Prostate gland (tissue), 2 donors: ENCODE results near the gene AKT3. TPM values are rescaled to one million over a fixed set of nuclear protein-coding genes. Genes with fewer than 3 reads are reported as not detected.

Experiments
- DNase-seq: peaks from one replicate; pipeline ENCODE4 v3.0.0-alpha.2; 2019; ENCODE audit warnings: low spot score
- H3K27ac ChIP-seq, 2 donors: fragments of 200-600 bp; sonication (generic); 2 replicates each; pipeline ENCODE4 v1.5.1; 2017 to 2019
- H3K27me3 ChIP-seq: fragments of 200-600 bp; sonication (generic); replicated peaks from 2 replicates; pipeline ENCODE4 v1.5.1; 2019; ENCODE audit not compliant: insufficient read depth
- H3K36me3 ChIP-seq, 2 donors: fragments of 200-600 bp; sonication (generic); 1 replicate in 1 of 2; 2 replicates in 1 of 2; pipeline versions ENCODE4 v1.5.1 to v1.8.1; 2017 to 2019
- H3K4me1 ChIP-seq: fragments of 200-600 bp; sonication (generic); replicated peaks from 2 replicates; pipeline ENCODE4 v1.5.1; 2019
- H3K4me3 ChIP-seq, 2 donors: fragments of 200-600 bp; sonication (generic); 2 replicates each; pipeline ENCODE4 v1.5.1; 2017 to 2019
- H3K9me3 ChIP-seq: fragments of 200-600 bp; sonication (generic); 2 replicates; pipeline ENCODE4 v1.5.1; 2017
- POLR2A ChIP-seq: fragments of 450-650 bp; IDR thresholded peaks from one replicate; pipeline ENCODE4 v1.6.1; 2016; ENCODE audit warnings: antibody characterized with exemption, mild to moderate bottlenecking
- POLR2AphosphoS5 ChIP-seq: sonication (generic); formaldehyde crosslinking; IDR thresholded peaks from one replicate; pipeline ENCODE4 v1.6.1; 2017; ENCODE audit warnings: antibody characterized with exemption
- WGBS: methylation state at CpG from one replicate; pipeline ENCODE4 v1.1.5; 2018; 5-methylcytosine and 5-hydroxymethylcytosine counted together
- intact Hi-C: fragments of 100-400 bp; cut with DNase I; formaldehyde crosslinking; loops from one replicate; pipeline ENCODE4 v1.14.2; 2022
- total RNA-seq, 2 donors: library from RNA; depleted of rRNA; stranded (reverse); fragments of >200 nt; gene quantifications; one replicate each; pipeline ENCODE4 v1.1.0, GENCODE V29; 2016
- TF ChIP-seq, protein P1 (sequence below), 4 experiments: fragments of 200-600 bp in 2 of 4; fragments of 450-650 bp in 2 of 4; sonication (generic) in 2 of 4; IDR thresholded peaks; 1 replicate in 3 of 4; 2 replicates in 1 of 4; pipeline ENCODE4 v1.5.1; 2016 to 2019; ENCODE audit warnings: antibody characterized with exemption in 4 of 4, mild to moderate bottlenecking in 2 of 4, moderate library complexity in 2 of 4

The AKT3 gene
- total RNA-seq, 2 donors from 2014 or later, result 40.7 to 62.7 TPM

DNA sequence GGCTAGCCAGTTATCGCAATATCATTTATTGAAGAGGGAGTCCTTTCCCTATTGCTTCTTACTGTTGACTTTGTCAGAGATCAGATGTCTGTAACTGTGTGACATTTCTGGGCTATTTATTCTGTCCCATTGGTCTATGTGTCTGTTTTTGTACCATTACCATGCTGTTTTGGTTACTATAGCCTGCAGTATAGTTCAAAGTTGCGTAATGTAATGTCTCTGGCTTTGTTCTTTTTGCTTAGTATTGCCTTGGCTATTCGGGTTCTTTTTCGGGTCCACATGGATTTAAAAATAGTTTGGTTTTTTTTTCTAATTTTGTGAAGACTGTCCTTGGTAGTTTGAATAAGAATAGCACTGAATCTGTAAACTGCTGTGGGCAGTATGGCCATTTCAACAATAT is 320.5 kb downstream of the AKT3 start:
- Histone ChIP-seq H3K4me1 (no peaks in the 10 kb centered on the region), H3K27me3 (no peaks in the 10 kb centered on the region), H3K27ac (no peak overlapping the region), H3K9me3 (no peaks in the 10 kb centered on the region), H3K36me3 (no peaks in the 10 kb centered on the region), H3K4me3 (no peak overlapping the region)
- TF ChIP-seq POLR2AphosphoS5 (no peak), POLR2A (no peak)
- TF ChIP-seq, protein P1, sequence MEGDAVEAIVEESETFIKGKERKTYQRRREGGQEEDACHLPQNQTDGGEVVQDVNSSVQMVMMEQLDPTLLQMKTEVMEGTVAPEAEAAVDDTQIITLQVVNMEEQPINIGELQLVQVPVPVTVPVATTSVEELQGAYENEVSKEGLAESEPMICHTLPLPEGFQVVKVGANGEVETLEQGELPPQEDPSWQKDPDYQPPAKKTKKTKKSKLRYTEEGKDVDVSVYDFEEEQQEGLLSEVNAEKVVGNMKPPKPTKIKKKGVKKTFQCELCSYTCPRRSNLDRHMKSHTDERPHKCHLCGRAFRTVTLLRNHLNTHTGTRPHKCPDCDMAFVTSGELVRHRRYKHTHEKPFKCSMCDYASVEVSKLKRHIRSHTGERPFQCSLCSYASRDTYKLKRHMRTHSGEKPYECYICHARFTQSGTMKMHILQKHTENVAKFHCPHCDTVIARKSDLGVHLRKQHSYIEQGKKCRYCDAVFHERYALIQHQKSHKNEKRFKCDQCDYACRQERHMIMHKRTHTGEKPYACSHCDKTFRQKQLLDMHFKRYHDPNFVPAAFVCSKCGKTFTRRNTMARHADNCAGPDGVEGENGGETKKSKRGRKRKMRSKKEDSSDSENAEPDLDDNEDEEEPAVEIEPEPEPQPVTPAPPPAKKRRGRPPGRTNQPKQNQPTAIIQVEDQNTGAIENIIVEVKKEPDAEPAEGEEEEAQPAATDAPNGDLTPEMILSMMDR (IDR thresholded peaks at IDR 0.05), result no peak
- DNase-seq, result no peak
- WGBS, result 98% methylated on average over 4 of the region's 4 CpGs
- intact Hi-C loops, result no loop called here

DNA sequence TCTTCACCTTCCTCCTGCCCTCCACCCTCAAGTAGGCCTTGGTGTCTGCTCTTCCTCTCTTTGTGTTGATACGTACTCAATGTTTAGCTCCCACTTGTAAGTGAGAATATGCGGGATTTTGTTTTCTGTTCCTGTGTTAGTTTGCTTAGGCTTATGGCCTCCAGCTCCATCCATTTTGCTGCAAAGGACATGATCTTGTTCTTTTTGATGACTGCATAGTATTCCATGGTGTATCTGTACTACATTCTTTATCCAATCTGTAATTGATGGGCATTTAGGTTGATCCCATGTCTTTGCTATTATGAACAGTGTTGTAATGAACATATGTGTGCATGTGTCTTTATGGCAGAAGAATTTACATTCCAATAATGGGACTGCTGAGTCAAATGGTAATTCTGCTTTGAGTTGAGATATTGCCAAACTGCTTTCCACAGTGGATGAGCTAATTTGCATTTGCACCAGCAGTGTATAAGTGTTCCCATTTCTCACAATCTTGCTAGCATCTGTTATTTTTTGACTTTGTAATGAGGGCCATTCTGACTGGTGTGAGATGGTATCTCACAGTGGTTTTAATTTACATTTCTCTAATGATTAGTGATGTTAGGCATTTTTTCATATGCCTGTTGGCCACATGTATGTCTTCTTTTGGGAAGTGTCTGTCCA is 321.5 kb downstream of the AKT3 start:
- TF ChIP-seq, protein P1 (IDR thresholded peaks at IDR 0.05), result no peak
- TF ChIP-seq POLR2AphosphoS5, result no peak
- no peak for TF ChIP-seq POLR2A
- Histone ChIP-seq H3K4me3 (no peak overlapping the region), H3K27me3 (no peaks in the 10 kb centered on the region), H3K36me3 (no peaks in the 10 kb centered on the region), H3K9me3 (no peaks in the 10 kb centered on the region), H3K27ac (no peak overlapping the region), H3K4me1 (no peaks in the 10 kb centered on the region)
- intact Hi-C loops, result no loop called here
- WGBS, result 100% methylated on average over 2 of the region's 2 CpGs
- no peak for DNase-seq

DNA sequence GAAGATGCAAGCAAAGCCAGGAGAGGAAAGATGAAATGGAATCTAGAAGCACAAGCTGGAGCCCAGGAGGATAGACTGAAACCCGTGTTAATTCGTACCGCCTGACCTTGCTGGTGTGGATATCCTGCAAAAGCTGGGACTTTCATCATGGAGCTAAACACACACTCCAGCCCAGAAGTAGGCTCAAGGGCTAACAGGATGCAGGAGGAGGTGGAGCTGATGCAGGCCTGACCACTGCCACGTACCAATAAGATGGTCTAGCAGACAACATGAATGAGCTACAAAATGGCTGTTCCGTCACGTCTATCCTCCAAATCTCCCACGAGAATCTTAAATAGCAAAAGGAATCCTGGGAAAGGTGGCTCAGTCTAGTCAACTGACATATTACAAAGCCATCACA is 323.9 kb downstream of the AKT3 start:
- 95% methylated on average over 7 of the region's 7 CpGs for WGBS

DNA sequence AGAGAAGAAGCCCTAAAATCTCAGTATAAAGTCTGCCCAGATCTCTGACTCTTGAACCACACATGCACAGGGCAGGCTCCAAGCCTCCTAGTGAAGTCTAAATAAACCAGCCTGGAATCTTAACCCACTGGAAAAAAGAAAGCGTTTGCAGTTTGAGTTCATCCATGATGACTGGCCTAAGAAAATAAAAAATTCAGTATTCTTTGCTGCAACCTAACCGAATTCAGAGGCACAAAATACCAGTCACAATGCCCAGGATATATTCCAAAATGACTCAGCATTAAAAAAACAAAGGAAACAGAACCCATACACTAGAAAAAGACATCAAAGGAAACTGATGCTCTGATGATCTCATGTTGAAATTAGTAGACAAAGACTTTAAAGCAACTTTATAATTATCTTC is 325.0 kb downstream of the AKT3 start:
- no peak overlapping the region for H3K27ac ChIP-seq
- DNase-seq, result no peak
- 32% methylated on average over 2 of the region's 2 CpGs for WGBS
- H3K9me3 ChIP-seq, result no peaks in the 10 kb centered on the region
- no peaks in the 10 kb centered on the region for H3K4me1 ChIP-seq
- H3K4me3 ChIP-seq, result no peak overlapping the region
- no peaks in the 10 kb centered on the region for H3K36me3 ChIP-seq
- TF ChIP-seq POLR2AphosphoS5, result no peak
- TF ChIP-seq, protein P1 (IDR thresholded peaks at IDR 0.05), result no peak
- H3K27me3 ChIP-seq, result no peaks in the 10 kb centered on the region
- intact Hi-C loops, result no loop called here

More for the DNA sequence above, 323.9 kb downstream of the AKT3 start:
- TF ChIP-seq POLR2AphosphoS5 (no peak), POLR2A (no peak)
- TF ChIP-seq, protein P1 (IDR thresholded peaks at IDR 0.05), result no peak
- intact Hi-C loops, result no loop called here
- Histone ChIP-seq H3K4me3 (no peak overlapping the region), H3K27me3 (no peaks in the 10 kb centered on the region), H3K36me3 (no peaks in the 10 kb centered on the region), H3K4me1 (no peaks in the 10 kb centered on the region), H3K27ac (no peak overlapping the region), H3K9me3 (no peaks in the 10 kb centered on the region)
- no peak for DNase-seq

DNA sequence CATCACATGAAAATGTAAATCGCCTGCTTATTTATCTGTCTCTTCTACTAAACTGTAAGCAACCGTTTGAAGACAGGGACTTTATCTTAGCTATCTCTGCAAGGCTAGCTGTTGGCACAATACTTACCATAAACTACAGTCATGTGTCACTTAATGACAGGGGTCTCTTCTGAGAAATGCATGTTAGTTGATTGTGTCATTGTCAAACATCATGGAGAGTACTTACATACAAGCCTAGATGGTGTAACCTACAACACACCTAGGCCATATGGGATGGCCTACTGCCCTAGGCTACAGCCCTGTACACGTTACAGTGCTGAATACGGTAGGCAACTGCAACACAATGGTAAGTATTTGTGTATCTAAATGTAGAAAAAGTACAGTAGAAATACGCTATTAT is 326.3 kb downstream of the AKT3 start:
- no peak overlapping the region for H3K4me3 ChIP-seq
- H3K36me3 ChIP-seq, result no peaks in the 10 kb centered on the region
- no peak overlapping the region for H3K27ac ChIP-seq
- WGBS, result 89% methylated on average over 5 of the region's 5 CpGs
- no peaks in the 10 kb centered on the region for H3K9me3 ChIP-seq
- H3K27me3 ChIP-seq, result no peaks in the 10 kb centered on the region
- TF ChIP-seq POLR2AphosphoS5 (no peak), POLR2A (no peak)
- TF ChIP-seq, protein P1 (IDR thresholded peaks at IDR 0.05), result no peak
- DNase-seq, result no peak
- intact Hi-C loops, result no loop called here
- no peaks in the 10 kb centered on the region for H3K4me1 ChIP-seq
